Thyroid gland (tissue), 4 donors: ENCODE data around the gene ANO9.

Source experiments
- CTCF ChIP-seq, 6 experiments: fragments of 200-600 bp in 3 of 6; fragments of 450-650 bp in 3 of 6; sonication (generic) in 3 of 6; IDR thresholded peaks; one replicate each; pipeline ENCODE4 v1.5.1; 2016 to 2019; ENCODE audit warnings: antibody characterized with exemption in 6 of 6, mild to moderate bottlenecking in 2 of 6, inconsistent platforms in 1 of 6, moderate library complexity in 1 of 6
- POLR2A ChIP-seq, 2 donors: fragments of 450-650 bp; IDR thresholded peaks; one replicate each; pipeline ENCODE4 v1.6.1; 2017; ENCODE audit warnings: antibody characterized with exemption in 2 of 2, mild to moderate bottlenecking in 2 of 2, moderate library complexity in 1 of 2

DNA sequence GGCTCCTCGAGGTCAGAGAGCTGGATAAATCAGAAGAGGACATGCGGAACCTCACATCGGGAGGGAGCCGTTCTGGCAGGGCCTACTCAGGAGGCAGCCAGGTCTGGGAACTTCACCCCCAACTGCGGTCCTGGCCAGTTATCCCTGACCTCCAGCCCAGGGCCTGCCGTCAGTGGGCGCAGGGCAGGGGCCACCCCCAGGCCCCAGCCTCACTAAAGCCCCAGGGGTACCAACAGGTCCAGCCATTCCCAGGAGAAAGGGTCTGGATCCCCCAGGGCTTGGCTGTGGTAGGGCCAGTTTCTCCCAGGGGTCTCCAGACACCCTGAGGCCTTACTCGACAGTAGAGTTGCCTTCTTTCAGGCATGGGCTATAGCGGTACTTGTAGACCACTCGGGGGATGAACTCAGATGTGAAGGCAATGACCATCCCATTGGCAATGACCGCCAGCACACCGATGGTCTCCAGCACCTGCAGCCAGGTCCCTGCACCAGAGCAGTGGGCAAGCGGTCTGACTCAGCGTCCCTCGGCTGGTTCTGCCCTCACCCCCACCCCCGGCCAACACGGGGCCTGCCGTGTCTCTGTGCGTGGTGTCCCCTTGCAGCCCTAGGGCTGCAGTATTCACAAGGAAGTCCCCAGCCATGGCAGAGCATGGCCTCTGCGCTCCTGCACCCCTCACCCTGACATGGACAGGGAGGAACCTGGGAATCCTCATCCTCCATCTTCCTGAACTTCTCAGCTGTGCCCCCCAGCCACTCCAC is 22.4 kb downstream of the ANO9 start:
- no peak for TF ChIP-seq CTCF (IDR thresholded peaks at IDR 0.05)
- no peak for TF ChIP-seq POLR2A (IDR thresholded peaks at IDR 0.05)
